Panc1 (cell line): ENCODE measurements around the gene NPHP3. TPM values are rescaled to one million over a fixed set of nuclear protein-coding genes. Genes with fewer than 3 reads are reported as not detected.

Experiments used
- ATAC-seq: fragments of 200-7000 bp; cut with Tn5 transposase; 2 replicates; pipeline ENCODE4 v1.9.1; 2020; ENCODE audit warnings: mild to moderate bottlenecking, moderate library complexity
- BruUV-seq: library from RNA; stranded (reverse); fragments of 400-500 nt; replicated peaks from 2 replicates; lab custom pipeline; 2021; lab: Mats Ljungman, UMichigan
- CTCF ChIA-PET: fragments of 300-600 bp; sonication (Branson Sonifier 250); formaldehyde crosslinking; loops from one replicate; lab custom pipeline; 2022; ENCODE audit warnings: antibody characterized with exemption; lab: Charles Lee
- POLR2A ChIA-PET: fragments of 300-600 bp; sonication (Branson Sonifier 250); formaldehyde crosslinking; loops from one replicate; lab custom pipeline; 2022; ENCODE audit warnings: antibody characterized with exemption; lab: Charles Lee
- DNase-seq: peaks from one replicate; pipeline ENCODE4 v3.0.0-alpha.2; 2010; ENCODE audit warnings: low read depth, low spot score
- H3K27ac ChIP-seq: 2 replicates; pipeline ENCODE4 v1.5.1; 2011; ENCODE audit warnings: mild to moderate bottlenecking, low read length, inconsistent platforms
- H3K27me3 ChIP-seq: fragments of 200-500 bp; sonication (Bioruptor generic); 2 replicates; pipeline ENCODE4 v1.6.0; 2014; ENCODE audit warnings: low read length, inconsistent platforms; ENCODE audit not compliant: control insufficient read depth, insufficient read depth
- H3K36me3 ChIP-seq: fragments of 200-500 bp; sonication (Bioruptor generic); 2 replicates; pipeline ENCODE4 v1.5.1; 2014; ENCODE audit warnings: inconsistent platforms, mild to moderate bottlenecking, low read length, moderate library complexity; ENCODE audit not compliant: control insufficient read depth, insufficient read depth
- H3K4me1 ChIP-seq: 2 replicates; pipeline ENCODE4 v1.5.1; 2011; ENCODE audit warnings: inconsistent platforms, mild to moderate bottlenecking, low read length, moderate library complexity; ENCODE audit not compliant: control insufficient read depth, insufficient read depth
- H3K4me3 ChIP-seq, 2 experiments: 2 replicates each; pipeline ENCODE4 v1.5.1; 2011 to 2012; ENCODE audit warnings: low read depth in 2 of 2, low read length in 2 of 2, mild to moderate bottlenecking in 2 of 2, inconsistent platforms in 1 of 2, moderate library complexity in 1 of 2
- H3K9me3 ChIP-seq: fragments of 200-500 bp; sonication (Bioruptor generic); 2 replicates; pipeline ENCODE4 v1.5.1; 2014; ENCODE audit warnings: low read depth, mild to moderate bottlenecking, inconsistent platforms, low read length, moderate library complexity; ENCODE audit not compliant: control insufficient read depth, insufficient read depth
- CTCF ChIP-seq: fragments of 450-650 bp; IDR thresholded peaks from 2 replicates; pipeline ENCODE4 v1.5.1; 2017; ENCODE audit warnings: mild to moderate bottlenecking
- POLR2AphosphoS5 ChIP-seq: IDR thresholded peaks from 2 replicates; pipeline ENCODE4 v1.6.1; 2012; ENCODE audit warnings: mild to moderate bottlenecking, low read depth, low read length, moderate library complexity
- REST ChIP-seq, 2 experiments: IDR thresholded peaks; 2 replicates each; pipeline ENCODE4 v1.6.1; 2011 to 2012; ENCODE audit warnings: low read depth in 2 of 2, control low read depth in 1 of 2, low read length in 1 of 2, mild to moderate bottlenecking in 1 of 2, moderate library complexity in 1 of 2; ENCODE audit not compliant: insufficient read depth in 1 of 2
- SIN3A ChIP-seq: IDR thresholded peaks from 2 replicates; pipeline ENCODE4 v1.6.1; 2012; ENCODE audit warnings: low read depth, mild to moderate bottlenecking, low read length, moderate library complexity, borderline replicate concordance; ENCODE audit not compliant: insufficient read depth
- TCF7L2 ChIP-seq: IDR thresholded peaks from 2 replicates; pipeline ENCODE4 v1.6.1; 2011; ENCODE audit warnings: mild to moderate bottlenecking, low read depth, low read length, inconsistent platforms
- in situ Hi-C: cut with HindIII; loops from 2 replicates; pipeline ENCODE4 v1.10.0; 2016; ENCODE audit warnings: low sequenced_read_pairs, low pct_unique_long_range_greater_than_20kb
- intact Hi-C: fragments of 100-400 bp; cut with micrococcal nuclease; formaldehyde crosslinking; loops from one replicate; pipeline ENCODE4 v1.10.0; 2022; ENCODE audit not compliant: unreplicated experiment
- total RNA-seq: library from RNA; stranded (reverse); gene quantifications from one replicate; pipeline ENCODE4 v1.2.1, GENCODE V29; 2021; ENCODE audit not compliant: unreplicated experiment

The NPHP3 gene
- total RNA-seq, 1 experiment from 2014 or later: 34.0 TPM

GRCh38 chr3:132735589-132735988 lies 13.4 kb upstream of the NPHP3 start:
- TF ChIP-seq SIN3A: no peak
- no peak for TF ChIP-seq POLR2AphosphoS5
- no peak for TF ChIP-seq REST (IDR thresholded peaks at IDR 0.05; ENCODE audit: insufficient read depth in 1 of 2, low read depth in 2 of 2, low read length in 1 of 2)
- TF ChIP-seq TCF7L2: no peak
- no peak for TF ChIP-seq CTCF
- Histone ChIP-seq H3K27ac (no peak overlapping the region), H3K9me3 (no peaks in the 10 kb centered on the region), H3K4me3 (no peak overlapping the region), H3K27me3 (peaks cover 14% of the 10 kb centered on the region), H3K4me1 (peaks cover 2% of the 10 kb centered on the region; the same call in 1 of the 2 replicates), H3K36me3 (no peaks in the 10 kb centered on the region)
- CTCF ChIA-PET: no interaction called here
- in situ Hi-C loops (no loop called here), intact Hi-C loops (loop anchor here (10.0 kb wide), 1 partner anchor 1189 kb away; no protein-coding TSS in a partner anchor)
- no peak for DNase-seq
- no peak for ATAC-seq
- BruUV-seq: no TSS peak
- POLR2A ChIA-PET: no interaction called here

- DNase-seq (no peak), ATAC-seq (peak; percentile 93)
- ChIA-PET POLR2A (interaction anchor here (0.6 kb wide), 1 partner anchor 844 kb away, joined by 4 read pairs; no protein-coding TSS in a partner anchor), CTCF (interaction anchor here (0.5 to 1.4 kb wide), 7 partner anchors 310 to 932 kb away, joined by 3 to 7 read pairs (median 5); no protein-coding TSS in a partner anchor)
- H3K4me1 ChIP-seq: peaks cover 5% of the 10 kb centered on the region; the same call in 1 of the 2 replicates
- H3K36me3 ChIP-seq: no peaks in the 10 kb centered on the region
- intact Hi-C loops (loop anchor here (2.0 to 10.0 kb wide), 3 partner anchors 311 to 1194 kb away; no protein-coding TSS in a partner anchor), in situ Hi-C loops (no loop called here)
- peaks cover 9% of the 10 kb centered on the region; the same call in 1 of the 2 replicates for H3K27me3 ChIP-seq
- no peak overlapping the region for H3K4me3 ChIP-seq
- TF ChIP-seq CTCF: peak; percentile 74
- no peak for TF ChIP-seq REST (IDR thresholded peaks at IDR 0.05; ENCODE audit: insufficient read depth in 1 of 2, low read depth in 2 of 2, low read length in 1 of 2)
- no peaks in the 10 kb centered on the region for H3K9me3 ChIP-seq
- no peak overlapping the region for H3K27ac ChIP-seq
- BruUV-seq: no TSS peak
Observed at GRCh38 chr3:132730891-132731580, 8.8 kb upstream of the NPHP3 start.
